T-helper 1 cell treated with Interleukin-12 subunit alpha and Interleukin-12 subunit beta and Interleukin-4 antibody, amounts not matched to agents 30 ng/mL and 1 ng/mL, for 36 hours (primary cell): ENCODE results near the gene CAP2. TPM values are rescaled to one million over a fixed set of nuclear protein-coding genes. Genes with fewer than 3 reads are reported as not detected.

ENCODE experiments used
- intact Hi-C: fragments of 100-400 bp; cut with micrococcal nuclease; formaldehyde crosslinking; loops from one replicate; pipeline ENCODE4 v1.15.1; 2024
- total RNA-seq: library from RNA; stranded (reverse); gene quantifications from 2 replicates; pipeline ENCODE4 v1.2.3, GENCODE V29; 2022

CAP2 gene
- not detected in 2 replicates for total RNA-seq

DNA sequence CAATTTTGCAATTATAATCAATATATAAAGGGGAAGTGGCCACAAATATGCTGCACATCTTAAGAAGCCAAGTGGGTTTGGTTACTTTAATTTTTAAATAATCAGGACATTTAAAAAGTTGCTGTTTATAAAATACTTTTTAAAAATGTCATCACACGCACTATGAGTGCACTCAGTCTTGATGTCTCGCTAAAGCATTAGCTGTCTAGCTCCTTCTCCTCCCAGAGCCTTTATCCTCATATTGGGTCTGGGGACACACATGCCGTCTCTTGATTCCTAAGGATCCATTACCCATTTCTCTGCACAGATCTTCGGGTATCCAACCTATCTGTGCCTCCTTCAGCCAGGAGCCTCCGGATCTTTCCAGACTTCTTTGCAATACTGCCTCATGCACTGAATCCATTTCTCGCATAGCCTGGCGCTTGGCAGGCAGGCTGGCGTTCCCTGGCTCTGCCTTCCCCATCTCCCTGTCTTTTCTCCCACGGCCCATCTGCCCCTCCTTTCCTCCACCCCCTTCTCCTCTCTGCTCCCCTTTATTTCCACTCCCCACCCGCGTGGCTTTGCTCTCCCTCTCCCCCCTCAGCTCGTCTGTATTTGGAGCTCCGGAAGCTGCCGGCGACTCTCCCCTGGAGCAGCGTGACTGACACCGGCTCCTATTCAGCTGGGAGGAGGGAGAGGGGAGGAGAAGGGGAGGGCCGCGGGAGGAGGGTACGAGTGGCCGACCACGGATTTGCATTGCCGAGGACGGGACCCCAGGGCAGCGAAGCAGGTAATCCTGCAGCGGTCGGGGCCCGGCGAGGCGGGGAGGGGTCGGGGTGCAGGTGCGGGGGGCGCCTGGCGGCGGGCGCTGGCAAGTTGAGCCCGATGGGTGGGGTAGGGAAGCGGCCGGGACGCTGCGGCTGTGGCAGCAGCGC, at the start of gene CAP2:
Gene CAP2, plus strand, starts transcription at position 618 of the 914 bp plus-strand sequence. CDS start 27,961 bp downstream, outside the sequence.
- intact Hi-C loops = no loop called here

GRCh38 chr6:17347012-17347411, 46.4 kb upstream of the CAP2 start:
- intact Hi-C loops = no loop called here

DNA sequence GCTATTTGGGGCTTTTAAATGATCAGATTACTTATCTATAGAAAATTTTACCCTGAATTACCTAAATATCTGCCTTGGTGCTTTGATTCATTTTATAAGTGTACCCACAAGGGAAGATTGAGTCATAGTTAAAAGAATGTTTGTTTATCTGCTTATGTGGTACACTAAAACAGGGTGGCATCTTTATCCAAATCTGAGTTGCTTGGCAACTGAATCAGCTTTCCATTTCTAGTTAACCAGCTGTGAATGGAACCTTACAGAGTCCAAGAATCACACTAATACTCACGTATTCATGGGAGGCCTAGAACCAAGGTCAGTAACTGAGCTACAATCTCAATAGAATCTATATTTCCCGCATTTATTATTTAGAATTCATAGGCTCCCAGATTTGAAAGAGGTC, 44.0 kb upstream of the CAP2 start:
- intact Hi-C loops = no loop called here

- intact Hi-C loops = no loop called here
Observed at GRCh38 chr6:17352302-17352701, 41.1 kb upstream of the CAP2 start.

- intact Hi-C loops = no loop called here
Observed at GRCh38 chr6:17353440-17354175, 39.8 kb upstream of the CAP2 start.

DNA sequence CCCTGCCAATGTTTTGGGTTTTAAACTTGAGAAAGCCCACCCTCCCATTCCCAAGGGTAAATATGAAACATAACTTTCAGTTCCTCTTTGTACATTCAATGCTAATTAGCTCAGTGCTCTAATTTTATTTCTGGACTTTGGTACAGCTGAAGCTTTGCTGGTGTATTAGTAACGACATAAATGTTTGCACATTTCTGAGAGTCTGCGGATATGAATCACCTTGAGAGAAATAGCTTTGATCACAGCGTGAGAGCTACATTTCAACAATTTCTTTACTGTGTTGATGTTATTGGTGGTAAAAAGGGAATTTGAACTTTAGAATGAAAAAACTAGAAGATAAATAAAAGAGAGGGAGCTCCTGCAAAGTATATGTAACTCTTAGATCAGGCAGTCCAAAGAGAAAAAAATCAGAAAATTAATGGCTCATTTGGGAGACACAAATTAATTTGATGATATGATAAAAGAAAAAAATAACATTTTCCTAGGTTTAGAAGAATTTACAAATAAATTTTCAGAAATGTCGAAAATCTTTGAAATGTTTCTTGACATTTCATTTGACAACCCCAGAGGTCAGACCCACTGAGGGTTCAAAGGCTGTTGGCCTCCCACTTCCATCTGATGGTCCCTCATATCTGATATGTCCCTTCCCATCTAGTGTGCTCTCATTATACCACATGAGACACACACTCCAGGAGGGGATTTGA, 38.5 kb upstream of the CAP2 start:
- intact Hi-C loops = no loop called here

- intact Hi-C loops = no loop called here
Observed at GRCh38 chr6:17355404-17355774, 38.0 kb upstream of the CAP2 start.

- intact Hi-C loops = no loop called here
Observed at GRCh38 chr6:17358515-17358914, 34.9 kb upstream of the CAP2 start.

DNA sequence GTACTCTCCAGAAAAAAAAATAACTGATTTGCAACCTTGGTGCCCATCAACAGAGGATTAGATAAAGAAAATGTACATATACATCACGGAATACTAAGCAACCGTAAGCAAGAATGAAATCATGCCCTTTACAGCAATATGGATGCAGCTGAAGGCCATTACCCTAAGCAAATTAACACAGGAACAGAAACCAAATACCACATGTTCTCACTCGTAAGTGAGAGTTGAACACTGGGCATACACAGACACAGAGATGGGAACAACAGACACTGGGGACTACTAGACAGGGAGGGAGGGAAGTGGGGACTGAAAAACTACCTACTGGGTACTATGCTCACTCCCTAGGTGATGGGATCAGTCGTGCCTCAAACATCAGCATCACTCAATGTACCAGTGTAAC, 32.8 kb upstream of the CAP2 start:
- intact Hi-C loops = no loop called here

GRCh38 chr6:17361013-17361412, 32.4 kb upstream of the CAP2 start:
- intact Hi-C loops = no loop called here

DNA sequence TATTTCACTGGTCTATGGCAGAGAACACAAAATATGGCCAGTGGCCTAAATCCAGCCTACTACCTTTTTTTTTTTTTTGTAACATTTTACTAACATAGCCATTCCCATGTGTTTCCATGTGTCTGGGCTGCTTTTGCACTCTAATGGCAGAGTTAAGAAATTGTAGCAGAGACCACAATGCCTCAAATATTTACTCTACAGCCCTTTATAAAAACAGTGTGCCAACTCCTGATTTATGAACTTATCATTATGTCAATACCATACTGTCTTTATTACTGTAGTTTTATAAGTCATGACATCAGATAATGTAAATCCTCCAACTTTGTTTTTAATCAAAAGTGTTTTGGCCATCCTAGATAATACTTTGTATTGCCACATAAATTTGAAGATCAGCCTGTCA, 27.4 kb upstream of the CAP2 start:
- intact Hi-C loops = no loop called here

GRCh38 chr6:17367868-17368267, 25.5 kb upstream of the CAP2 start:
- intact Hi-C loops = no loop called here

GRCh38 chr6:17381424-17382147, 11.8 kb upstream of the CAP2 start:
- intact Hi-C loops = no loop called here

- intact Hi-C loops = no loop called here
Observed at GRCh38 chr6:17385660-17386059, 7.7 kb upstream of the CAP2 start.

- intact Hi-C loops = no loop called here
Observed at GRCh38 chr6:17388365-17388764, 5.0 kb upstream of the CAP2 start.

GRCh38 chr6:17389274-17389847, 4.0 kb upstream of the CAP2 start:
- intact Hi-C loops = no loop called here

DNA sequence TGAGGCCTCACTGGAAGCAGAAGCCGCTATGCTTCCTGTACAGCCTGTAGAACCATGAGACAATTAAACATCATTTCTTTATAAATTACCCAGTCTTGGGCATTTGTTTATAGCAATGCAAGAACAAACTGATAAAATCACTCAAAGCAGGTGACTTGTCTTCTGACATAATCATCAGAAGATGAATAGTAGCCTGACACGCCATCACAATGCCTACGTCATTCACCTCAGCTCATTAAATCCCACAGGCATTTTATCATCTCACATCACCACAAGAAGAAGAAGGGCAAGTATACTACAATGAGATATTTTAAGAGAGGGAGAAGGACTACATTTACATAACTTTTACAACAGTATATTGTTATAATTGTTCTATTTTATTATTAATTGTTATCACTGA, 3.1 kb upstream of the CAP2 start:
- intact Hi-C loops = no loop called here

DNA sequence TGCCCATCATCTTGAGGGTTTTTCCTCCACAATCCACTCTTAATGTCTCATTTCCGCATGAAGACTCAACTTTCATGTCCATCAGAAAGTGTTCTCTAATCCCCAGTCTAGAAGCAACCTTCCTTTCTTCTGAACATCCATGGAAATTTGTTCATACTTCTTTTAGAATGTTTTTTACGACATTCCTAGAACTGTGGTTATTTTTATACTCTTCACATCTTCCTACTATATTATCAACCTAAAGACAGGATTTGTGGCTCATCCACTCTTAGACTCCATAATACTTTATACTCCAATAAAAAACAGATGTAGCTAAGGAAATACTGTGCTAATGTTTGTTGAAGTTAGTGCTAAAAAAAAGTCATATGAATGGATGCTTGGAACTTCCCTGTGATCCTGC, 1.4 kb upstream of the CAP2 start:
- intact Hi-C loops = no loop called here

DNA sequence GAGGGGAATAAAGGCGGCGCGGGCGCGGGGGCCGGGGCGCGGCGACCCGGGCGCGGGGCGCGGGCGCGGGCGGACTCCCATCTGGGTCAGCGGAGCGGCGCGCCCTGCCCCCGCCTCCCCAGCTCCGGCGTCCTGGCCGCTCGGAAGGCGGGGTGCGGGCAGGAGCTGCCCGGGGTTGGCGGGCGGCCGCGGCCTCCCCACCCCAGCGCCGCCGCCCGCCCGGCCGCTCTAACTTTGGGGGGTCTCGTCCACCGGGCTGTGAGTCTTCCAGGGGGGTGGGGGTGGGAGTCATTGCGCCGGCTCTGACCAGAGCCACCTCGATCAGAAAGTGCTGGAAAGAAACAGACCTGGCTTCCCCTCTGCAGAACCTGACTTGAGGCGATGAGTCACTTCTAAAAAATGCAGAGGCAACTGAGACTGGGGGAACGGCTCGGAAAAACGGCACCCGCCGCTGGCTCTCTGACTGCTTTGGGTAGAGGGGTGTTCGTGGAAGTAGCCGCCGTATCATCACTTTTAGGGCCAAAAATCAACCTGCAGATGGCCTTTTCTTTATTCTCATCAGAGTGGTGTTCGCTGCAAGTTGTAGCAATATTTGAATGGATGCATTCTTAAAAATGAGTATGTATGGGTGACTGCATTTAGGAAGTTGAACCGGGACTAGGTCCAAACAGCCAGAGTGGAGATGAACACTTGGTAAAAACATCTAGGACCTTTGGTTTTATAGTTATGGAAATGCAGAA, 667 bp downstream of the CAP2 start:
- intact Hi-C loops = no loop called here

GRCh38 chr6:17395112-17395511, 1.7 kb downstream of the CAP2 start:
- intact Hi-C loops = no loop called here
